ENCODE results near the gene CNTNAP5. TPM values are rescaled to one million over a fixed set of nuclear protein-coding genes. Genes with fewer than 3 reads are reported as not detected.

Gene CNTNAP5
- total RNA-seq, 4 donors from 2014 or later = 0.17 TPM; not detected in 3

DNA sequence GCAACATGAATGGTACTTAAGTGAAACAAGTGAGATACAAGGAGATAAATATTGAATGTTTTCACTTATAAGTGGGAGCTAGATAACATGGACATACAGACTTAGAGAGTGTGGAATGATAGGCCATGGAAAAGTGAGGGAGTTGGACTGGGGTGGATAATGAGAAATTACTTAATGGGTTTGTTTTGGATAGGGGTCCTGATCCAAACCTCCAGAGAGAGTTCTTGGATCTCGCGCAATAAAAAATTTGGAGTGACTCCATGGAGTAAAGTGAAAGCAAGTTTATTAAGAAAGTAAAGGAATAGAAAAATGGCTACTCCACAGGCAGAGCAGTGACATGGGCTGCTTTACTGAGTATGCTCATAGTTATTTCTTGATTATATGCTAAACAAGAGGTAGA lies 508.9 kb downstream of the CNTNAP5 start:
- WGBS = 61% methylated on average over 2 of the region's 2 CpGs
- Histone ChIP-seq H3K4me3 (no peak overlapping the region), H3K36me3 (no peaks in the 10 kb centered on the region), H3K27me3 (no peaks in the 10 kb centered on the region), H3K27ac (replicated peaks in 1 of 4) (no peak overlapping the region), H3K4me1 (peaks cover 7 to 45% (median 32%) of the 10 kb centered on the region in 4 donors), H3K9me3 (no peaks in the 10 kb centered on the region)
- DNase-seq (ENCODE audit: extremely low spot score) = no peak
- intact Hi-C loops (cut with DNase I) = no loop called here
- TF ChIP-seq EP300 (IDR thresholded peaks at IDR 0.05) = no peak
- TF ChIP-seq POLR2AphosphoS5 (IDR thresholded peaks at IDR 0.05) = no peak
- TF ChIP-seq, protein P1, sequence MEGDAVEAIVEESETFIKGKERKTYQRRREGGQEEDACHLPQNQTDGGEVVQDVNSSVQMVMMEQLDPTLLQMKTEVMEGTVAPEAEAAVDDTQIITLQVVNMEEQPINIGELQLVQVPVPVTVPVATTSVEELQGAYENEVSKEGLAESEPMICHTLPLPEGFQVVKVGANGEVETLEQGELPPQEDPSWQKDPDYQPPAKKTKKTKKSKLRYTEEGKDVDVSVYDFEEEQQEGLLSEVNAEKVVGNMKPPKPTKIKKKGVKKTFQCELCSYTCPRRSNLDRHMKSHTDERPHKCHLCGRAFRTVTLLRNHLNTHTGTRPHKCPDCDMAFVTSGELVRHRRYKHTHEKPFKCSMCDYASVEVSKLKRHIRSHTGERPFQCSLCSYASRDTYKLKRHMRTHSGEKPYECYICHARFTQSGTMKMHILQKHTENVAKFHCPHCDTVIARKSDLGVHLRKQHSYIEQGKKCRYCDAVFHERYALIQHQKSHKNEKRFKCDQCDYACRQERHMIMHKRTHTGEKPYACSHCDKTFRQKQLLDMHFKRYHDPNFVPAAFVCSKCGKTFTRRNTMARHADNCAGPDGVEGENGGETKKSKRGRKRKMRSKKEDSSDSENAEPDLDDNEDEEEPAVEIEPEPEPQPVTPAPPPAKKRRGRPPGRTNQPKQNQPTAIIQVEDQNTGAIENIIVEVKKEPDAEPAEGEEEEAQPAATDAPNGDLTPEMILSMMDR (IDR thresholded peaks at IDR 0.05) = no peak
- no peak for TF ChIP-seq POLR2A (IDR thresholded peaks at IDR 0.05; ENCODE audit: low read depth)

DNA sequence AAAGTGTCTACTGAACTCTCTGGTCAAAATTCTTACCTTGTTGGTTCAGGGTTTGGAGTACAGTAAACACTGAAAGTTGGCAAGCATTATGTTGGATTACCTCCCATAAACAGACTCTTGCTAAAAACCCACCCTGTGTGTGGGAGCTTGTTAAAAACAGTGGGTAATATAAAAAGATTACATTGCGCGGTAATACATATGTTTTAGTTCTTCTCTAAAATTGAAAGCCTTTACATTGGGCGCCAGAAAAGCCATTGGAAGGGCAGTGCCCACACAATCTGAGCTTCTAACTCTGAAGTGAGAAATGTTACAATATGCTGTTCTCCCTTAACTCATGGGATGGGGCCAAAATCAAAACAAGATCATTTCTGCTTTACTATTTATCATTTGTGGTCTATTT lies 510.7 kb downstream of the CNTNAP5 start:
- H3K9me3 ChIP-seq = no peaks in the 10 kb centered on the region
- H3K4me3 ChIP-seq = no peak overlapping the region
- intact Hi-C loops (cut with DNase I) = no loop called here

DNA sequence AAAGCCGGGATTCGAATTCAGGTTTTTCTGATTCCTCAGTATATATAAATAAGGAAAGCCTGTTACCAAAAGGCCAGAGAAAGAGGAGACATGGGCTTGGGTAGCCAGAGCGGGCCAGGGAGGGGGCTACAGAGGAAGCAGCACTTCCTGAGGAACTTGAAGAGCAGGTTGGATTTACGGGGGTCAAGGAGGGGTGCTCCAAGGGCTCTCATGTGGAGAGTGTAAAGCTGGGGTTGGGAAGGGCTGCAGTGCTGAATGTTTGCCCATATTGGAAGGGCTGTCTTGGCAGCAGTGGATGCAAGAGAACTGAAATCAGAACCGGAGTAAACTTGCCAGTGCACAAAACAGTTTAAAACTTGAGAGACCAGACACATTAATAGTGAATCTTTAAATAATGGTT lies 511.5 kb downstream of the CNTNAP5 start:
- DNase-seq (ENCODE audit: extremely low spot score) = no peak
- no peak for TF ChIP-seq POLR2A (IDR thresholded peaks at IDR 0.05; ENCODE audit: low read depth)
- no peak for TF ChIP-seq POLR2AphosphoS5 (IDR thresholded peaks at IDR 0.05)
- Histone ChIP-seq H3K27me3 (no peaks in the 10 kb centered on the region), H3K4me3 (no peak overlapping the region), H3K36me3 (no peaks in the 10 kb centered on the region), H3K4me1 (peaks cover 7 to 45% (median 32%) of the 10 kb centered on the region in 4 donors), H3K27ac (replicated peaks in 1 of 4) (no peak overlapping the region), H3K9me3 (no peaks in the 10 kb centered on the region)
- 64% methylated on average over 5 of the region's 5 CpGs for WGBS
- intact Hi-C loops (cut with DNase I) = no loop called here

More for the DNA sequence above, 510.7 kb downstream of the CNTNAP5 start:
- no peak for DNase-seq (ENCODE audit: extremely low spot score)
- Histone ChIP-seq H3K27me3 (no peaks in the 10 kb centered on the region), H3K27ac (replicated peaks in 1 of 4) (no peak overlapping the region), H3K36me3 (no peaks in the 10 kb centered on the region), H3K4me1 (peaks cover 7 to 45% (median 32%) of the 10 kb centered on the region in 4 donors)
- TF ChIP-seq POLR2A (IDR thresholded peaks at IDR 0.05; ENCODE audit: low read depth) = no peak
- TF ChIP-seq POLR2AphosphoS5 (IDR thresholded peaks at IDR 0.05) = no peak
- no peak for TF ChIP-seq EP300 (IDR thresholded peaks at IDR 0.05)
- TF ChIP-seq, protein P1 (IDR thresholded peaks at IDR 0.05) = no peak
- WGBS = 61% methylated on average over 3 of the region's 3 CpGs

DNA sequence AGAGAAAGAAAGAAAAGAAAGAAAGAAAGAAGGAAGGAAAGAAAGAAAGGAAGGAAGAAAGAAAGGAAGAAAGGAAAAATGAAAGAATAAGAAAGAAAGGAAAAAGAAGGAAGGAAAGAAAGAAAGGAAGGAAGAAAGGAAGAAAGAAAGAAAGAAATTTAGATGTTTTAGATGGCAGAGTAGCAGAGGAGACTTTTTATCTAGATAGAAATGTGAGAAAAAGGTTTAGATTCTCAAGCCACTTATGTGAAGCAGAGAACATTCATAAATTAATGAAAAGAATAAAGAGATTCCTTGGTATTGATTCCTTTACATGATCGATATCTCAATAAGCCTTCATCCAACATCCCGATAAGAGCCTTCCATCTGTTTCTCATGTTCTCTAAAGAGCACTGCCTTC lies 513.5 kb downstream of the CNTNAP5 start:
- Histone ChIP-seq H3K27ac (replicated peaks in 1 of 4) (no peak overlapping the region), H3K9me3 (no peaks in the 10 kb centered on the region), H3K4me3 (no peak overlapping the region), H3K36me3 (no peaks in the 10 kb centered on the region), H3K27me3 (no peaks in the 10 kb centered on the region), H3K4me1 (peaks cover 4 to 54% (median 36%) of the 10 kb centered on the region in 4 donors)
- no peak for DNase-seq (ENCODE audit: extremely low spot score)
- WGBS = 89% methylated on average over 2 of the region's 2 CpGs
- intact Hi-C loops (cut with DNase I) = no loop called here
- no peak for TF ChIP-seq EP300 (IDR thresholded peaks at IDR 0.05)
- TF ChIP-seq POLR2AphosphoS5 (IDR thresholded peaks at IDR 0.05) = no peak
- TF ChIP-seq, protein P1 (IDR thresholded peaks at IDR 0.05) = no peak
- TF ChIP-seq POLR2A (IDR thresholded peaks at IDR 0.05; ENCODE audit: low read depth) = no peak

DNA sequence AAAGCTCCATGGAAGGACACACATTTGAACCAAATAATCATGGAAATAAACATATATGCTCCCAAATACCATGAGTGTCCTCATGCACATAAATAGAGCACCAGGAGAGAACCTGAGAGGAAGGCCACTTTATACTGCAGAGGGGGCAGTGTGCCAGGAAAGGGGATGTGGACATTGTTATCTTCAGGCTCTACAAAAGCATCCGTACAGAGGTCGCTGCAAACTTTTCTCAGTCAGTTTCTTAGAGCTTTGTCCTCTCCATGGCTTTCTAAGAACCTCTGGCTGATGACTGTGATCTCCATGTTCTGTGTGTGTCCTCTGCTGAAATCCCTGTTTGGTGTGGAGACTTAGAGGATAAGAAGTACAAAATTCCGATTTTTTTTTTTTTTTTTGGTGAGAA lies 515.7 kb downstream of the CNTNAP5 start:
- no peaks in the 10 kb centered on the region for H3K36me3 ChIP-seq
- peaks cover 0 to 32% (median 23%) of the 10 kb centered on the region in 4 donors for H3K4me1 ChIP-seq
- no peak overlapping the region for H3K27ac ChIP-seq (replicated peaks in 1 of 4)
- no peak for DNase-seq (ENCODE audit: extremely low spot score)
- TF ChIP-seq POLR2A (IDR thresholded peaks at IDR 0.05; ENCODE audit: low read depth) (no peak), EP300 (IDR thresholded peaks at IDR 0.05) (no peak), POLR2AphosphoS5 (IDR thresholded peaks at IDR 0.05) (no peak)
- TF ChIP-seq, protein P1 (IDR thresholded peaks at IDR 0.05) = no peak
- H3K9me3 ChIP-seq = no peaks in the 10 kb centered on the region
- WGBS = 55% methylated on average over 3 of the region's 3 CpGs
- no peaks in the 10 kb centered on the region for H3K27me3 ChIP-seq
- intact Hi-C loops (cut with DNase I) = no loop called here
- no peak overlapping the region for H3K4me3 ChIP-seq

All from esophagus muscularis mucosa (tissue), 4 donors.